ENCODE measurements around the gene RFTN1. TPM values are rescaled to one million over a fixed set of nuclear protein-coding genes. Genes with fewer than 3 reads are reported as not detected.
A peak's percentile ranks its signal among the peaks of the same experiment; 100 is the strongest.

Gene RFTN1
- polyA plus RNA-seq, 1 donor from 2014 or later, result 43.1 TPM

GRCh38 chr3:16478516-16478915 is 35.0 kb downstream of the RFTN1 start:
- H3K4me1 Mint-ChIP-seq, result peaks cover 53 to 76% (median 54%) of the 10 kb centered on the region in 3 donors
- no peaks in the 10 kb centered on the region for H3K27me3 Mint-ChIP-seq
- peaks cover 0 to 3% (median 0%) of the 10 kb centered on the region in 3 donors for H3K9me3 Mint-ChIP-seq
- H3K27ac Mint-ChIP-seq, result no peak overlapping the region
- H3K4me3 Mint-ChIP-seq, result peak overlapping the region in 1 of 4 donors; percentile 19
- peaks cover 18% of the 10 kb centered on the region for H3K36me3 Mint-ChIP-seq

- Mint-ChIP-seq H3K36me3 (peaks cover 16% of the 10 kb centered on the region), H3K27me3 (no peaks in the 10 kb centered on the region), H3K27ac (peak overlapping the region in 2 of 3 donors; percentile 13 to 90), H3K4me3 (peak overlapping the region in 2 of 4 donors; percentile 9 to 88), H3K4me1 (peaks cover 43 to 68% (median 44%) of the 10 kb centered on the region in 3 donors), H3K9me3 (peaks cover 0 to 3% (median 0%) of the 10 kb centered on the region in 3 donors)
Measured at GRCh38 chr3:16477521-16477920, 36.0 kb downstream of the RFTN1 start.

GRCh38 chr3:16477056-16477455 is 36.4 kb downstream of the RFTN1 start:
- peaks cover 0 to 3% (median 0%) of the 10 kb centered on the region in 3 donors for H3K9me3 Mint-ChIP-seq
- H3K27me3 Mint-ChIP-seq, result no peaks in the 10 kb centered on the region
- H3K4me1 Mint-ChIP-seq, result peaks cover 38 to 66% (median 41%) of the 10 kb centered on the region in 3 donors
- H3K27ac Mint-ChIP-seq, result peak overlapping the region in 2 of 3 donors; percentile 13 to 90
- H3K4me3 Mint-ChIP-seq, result peak overlapping the region in 1 of 4 donors; percentile 88
- H3K36me3 Mint-ChIP-seq, result peaks cover 15% of the 10 kb centered on the region

- H3K9me3 Mint-ChIP-seq, result peaks cover 0 to 3% (median 0%) of the 10 kb centered on the region in 3 donors
- H3K36me3 Mint-ChIP-seq, result peaks cover 18% of the 10 kb centered on the region
- no peaks in the 10 kb centered on the region for H3K27me3 Mint-ChIP-seq
- peak overlapping the region in 2 of 4 donors; percentile 18 to 30 for H3K4me3 Mint-ChIP-seq
- peak overlapping the region in 1 of 3 donors; percentile 13 for H3K27ac Mint-ChIP-seq
- peaks cover 34 to 62% (median 40%) of the 10 kb centered on the region in 3 donors for H3K4me1 Mint-ChIP-seq
Measured at GRCh38 chr3:16476636-16477035, 36.9 kb downstream of the RFTN1 start.

GRCh38 chr3:16475766-16476165 is 37.7 kb downstream of the RFTN1 start:
- H3K36me3 Mint-ChIP-seq, result peaks cover 17% of the 10 kb centered on the region

GRCh38 chr3:16474920-16475319 is 38.6 kb downstream of the RFTN1 start:
- H3K36me3 Mint-ChIP-seq, result peaks cover 17% of the 10 kb centered on the region
- H3K27ac Mint-ChIP-seq, result no peak overlapping the region
- H3K27me3 Mint-ChIP-seq, result no peaks in the 10 kb centered on the region

More at GRCh38 chr3:16475766-16476165, 37.7 kb downstream of the RFTN1 start:
- Mint-ChIP-seq H3K27ac (peak overlapping the region in 1 of 3 donors; percentile 73), H3K4me1 (peaks cover 27 to 53% (median 33%) of the 10 kb centered on the region in 3 donors), H3K9me3 (peaks cover 0 to 3% (median under 1%) of the 10 kb centered on the region in 3 donors), H3K27me3 (no peaks in the 10 kb centered on the region), H3K4me3 (no peak overlapping the region)

GRCh38 chr3:16474216-16474615 is 39.3 kb downstream of the RFTN1 start:
- no peak overlapping the region for H3K27ac Mint-ChIP-seq
- no peaks in the 10 kb centered on the region for H3K27me3 Mint-ChIP-seq
- peaks cover 0 to 8% (median 3%) of the 10 kb centered on the region in 3 donors for H3K9me3 Mint-ChIP-seq
- no peak overlapping the region for H3K4me3 Mint-ChIP-seq
- peaks cover 21 to 53% (median 29%) of the 10 kb centered on the region in 3 donors for H3K4me1 Mint-ChIP-seq
- H3K36me3 Mint-ChIP-seq, result peaks cover 14% of the 10 kb centered on the region

More at GRCh38 chr3:16474920-16475319, 38.6 kb downstream of the RFTN1 start:
- peaks cover 21 to 54% (median 28%) of the 10 kb centered on the region in 3 donors for H3K4me1 Mint-ChIP-seq
- H3K9me3 Mint-ChIP-seq, result peaks cover 0 to 8% (median 3%) of the 10 kb centered on the region in 3 donors
- H3K4me3 Mint-ChIP-seq, result no peak overlapping the region

GRCh38 chr3:16472593-16472992 is 40.9 kb downstream of the RFTN1 start:
- Mint-ChIP-seq H3K27me3 (peaks cover 3% of the 10 kb centered on the region), H3K4me1 (peaks cover 34 to 55% (median 39%) of the 10 kb centered on the region in 3 donors), H3K36me3 (peaks cover 9% of the 10 kb centered on the region), H3K9me3 (peaks cover 0 to 8% (median 3%) of the 10 kb centered on the region in 3 donors), H3K4me3 (no peak overlapping the region), H3K27ac (peak overlapping the region in 1 of 3 donors; percentile 47)

GRCh38 chr3:16471897-16472296 is 41.6 kb downstream of the RFTN1 start:
- H3K36me3 Mint-ChIP-seq, result peaks cover 9% of the 10 kb centered on the region
- H3K4me3 Mint-ChIP-seq, result no peak overlapping the region
- peaks cover 4% of the 10 kb centered on the region for H3K27me3 Mint-ChIP-seq
- H3K9me3 Mint-ChIP-seq, result peaks cover 0 to 8% (median 3%) of the 10 kb centered on the region in 3 donors
- peaks cover 38 to 53% (median 42%) of the 10 kb centered on the region in 3 donors for H3K4me1 Mint-ChIP-seq
- peak overlapping the region in 1 of 3 donors; percentile 47 for H3K27ac Mint-ChIP-seq

GRCh38 chr3:16470590-16470989 is 42.9 kb downstream of the RFTN1 start:
- Mint-ChIP-seq H3K4me1 (peaks cover 30 to 46% (median 33%) of the 10 kb centered on the region in 3 donors), H3K36me3 (peaks cover 3% of the 10 kb centered on the region), H3K27ac (no peak overlapping the region), H3K4me3 (no peak overlapping the region), H3K27me3 (peaks cover 4% of the 10 kb centered on the region), H3K9me3 (peaks cover 0 to 8% (median 0%) of the 10 kb centered on the region in 3 donors)

- H3K9me3 Mint-ChIP-seq, result peaks cover 0 to 8% (median 0%) of the 10 kb centered on the region in 3 donors
- peaks cover 25 to 38% (median 26%) of the 10 kb centered on the region in 3 donors for H3K4me1 Mint-ChIP-seq
- peaks cover 7% of the 10 kb centered on the region for H3K36me3 Mint-ChIP-seq
- H3K27me3 Mint-ChIP-seq, result peaks cover 4% of the 10 kb centered on the region
- peak overlapping the region in 2 of 3 donors; percentile 31 to 68 for H3K27ac Mint-ChIP-seq
- H3K4me3 Mint-ChIP-seq, result peak overlapping the region; percentile 34 to 89 (median 68)
Measured at GRCh38 chr3:16468336-16469098, 45.0 kb downstream of the RFTN1 start.

- H3K9me3 Mint-ChIP-seq, result peaks cover 0 to 11% (median 0%) of the 10 kb centered on the region in 3 donors
- H3K27me3 Mint-ChIP-seq, result peaks cover 4% of the 10 kb centered on the region
- H3K36me3 Mint-ChIP-seq, result peaks cover 7% of the 10 kb centered on the region
- peak overlapping the region; percentile 31 to 93 (median 68) for H3K27ac Mint-ChIP-seq
- peak overlapping the region; percentile 54 to 89 (median 80) for H3K4me3 Mint-ChIP-seq
- peaks cover 29 to 39% (median 29%) of the 10 kb centered on the region in 3 donors for H3K4me1 Mint-ChIP-seq
Measured at GRCh38 chr3:16468002-16468335, 45.5 kb downstream of the RFTN1 start.

- Mint-ChIP-seq H3K9me3 (peaks cover 0 to 11% (median 0%) of the 10 kb centered on the region in 3 donors), H3K4me1 (peaks cover 31 to 39% (median 35%) of the 10 kb centered on the region in 3 donors), H3K27me3 (peaks cover 4% of the 10 kb centered on the region), H3K4me3 (peak overlapping the region; percentile 54 to 89 (median 80)), H3K36me3 (peaks cover 7% of the 10 kb centered on the region), H3K27ac (peak overlapping the region; percentile 31 to 93 (median 68))
Measured at GRCh38 chr3:16467393-16467792, 46.1 kb downstream of the RFTN1 start.

GRCh38 chr3:16466822-16467221 is 46.7 kb downstream of the RFTN1 start:
- H3K4me1 Mint-ChIP-seq, result peaks cover 31 to 40% (median 38%) of the 10 kb centered on the region in 3 donors
- peaks cover 0 to 11% (median 0%) of the 10 kb centered on the region in 3 donors for H3K9me3 Mint-ChIP-seq
- H3K4me3 Mint-ChIP-seq, result peak overlapping the region in 1 of 4 donors; percentile 6
- peaks cover 6% of the 10 kb centered on the region for H3K36me3 Mint-ChIP-seq
- H3K27ac Mint-ChIP-seq, result peak overlapping the region in 1 of 3 donors; percentile 68
- peaks cover 4% of the 10 kb centered on the region for H3K27me3 Mint-ChIP-seq

- H3K27ac Mint-ChIP-seq, result no peak overlapping the region
- H3K36me3 Mint-ChIP-seq, result peaks cover 4% of the 10 kb centered on the region
- H3K4me1 Mint-ChIP-seq, result peaks cover 30 to 40% (median 30%) of the 10 kb centered on the region in 3 donors
- peaks cover 4% of the 10 kb centered on the region for H3K27me3 Mint-ChIP-seq
- no peak overlapping the region for H3K4me3 Mint-ChIP-seq
- peaks cover 0 to 3% (median 0%) of the 10 kb centered on the region in 3 donors for H3K9me3 Mint-ChIP-seq
Measured at GRCh38 chr3:16464511-16465148, 48.9 kb downstream of the RFTN1 start.
